Esophagus muscularis mucosa (tissue), 4 donors: Measurements from ENCODE around the gene HIPK4. TPM values are rescaled to one million over a fixed set of nuclear protein-coding genes. Genes with fewer than 3 reads are reported as not detected.
"Not testable (repeated sequence)": the region's sequence is repeated elsewhere in the genome, so short reads cannot be mapped to it uniquely, and the experiment has no call there.

Experiments used
- DNase-seq: peaks from one replicate; pipeline ENCODE4 v3.0.0-alpha.2; 2017; ENCODE audit errors: extremely low spot score
- H3K27ac ChIP-seq, 4 donors: fragments of 200-600 bp; sonication (generic); replicated peaks in 1 of 4; 1 replicate in 3 of 4; 2 replicates in 1 of 4; pipeline ENCODE4 v1.5.1; 2016 to 2019; ENCODE audit warnings: mild to moderate bottlenecking in 1 of 4
- H3K27me3 ChIP-seq, 4 donors: fragments of 200-600 bp; sonication (generic); one replicate each; pipeline versions ENCODE4 v1.5.1 to v1.6.0; 2016 to 2019
- H3K36me3 ChIP-seq, 4 donors: fragments of 200-600 bp; sonication (generic); one replicate each; pipeline ENCODE4 v1.5.1; 2016 to 2019
- H3K4me1 ChIP-seq, 4 donors: fragments of 200-600 bp; sonication (generic); one replicate each; pipeline ENCODE4 v1.5.1; 2016 to 2019
- H3K4me3 ChIP-seq, 4 donors: fragments of 200-600 bp; sonication (generic); 1 replicate in 2 of 4; 2 replicates in 2 of 4; pipeline ENCODE4 v1.5.1; 2016 to 2019; ENCODE audit warnings: mild to moderate bottlenecking in 4 of 4, moderate library complexity in 1 of 4
- H3K9me3 ChIP-seq, 4 donors: fragments of 200-600 bp; sonication (generic); 1 replicate in 3 of 4; 2 replicates in 1 of 4; pipeline ENCODE4 v1.5.1; 2016 to 2019
- EP300 ChIP-seq: sonication (generic); formaldehyde crosslinking; IDR thresholded peaks from one replicate; pipeline ENCODE4 v1.6.1; 2017; ENCODE audit warnings: antibody characterized with exemption
- POLR2A ChIP-seq: fragments of 450-650 bp; IDR thresholded peaks from one replicate; pipeline ENCODE4 v1.6.1; 2017; ENCODE audit warnings: antibody characterized with exemption, moderate library complexity, mild to moderate bottlenecking, low read depth
- POLR2AphosphoS5 ChIP-seq, 2 donors: sonication (generic); formaldehyde crosslinking; IDR thresholded peaks; one replicate each; pipeline ENCODE4 v1.6.1; 2017; ENCODE audit warnings: antibody characterized with exemption in 2 of 2
- WGBS: methylation state at CpG from one replicate; pipeline ENCODE4 v1.1.5; 2018; 5-methylcytosine and 5-hydroxymethylcytosine counted together
- intact Hi-C: fragments of 100-400 bp; cut with DNase I; formaldehyde crosslinking; loops from one replicate; pipeline ENCODE4 v1.15.1; 2023
- total RNA-seq, 4 donors: library from RNA; depleted of rRNA; stranded (reverse); fragments of >200 nt; gene quantifications; one replicate each; pipeline versions ENCODE4 v1.1.0 to v1.2.1, GENCODE V29; 2016
- TF ChIP-seq, protein P1 (sequence below), 3 experiments: fragments of 200-600 bp in 2 of 3; fragments of 450-650 bp in 1 of 3; sonication (generic) in 2 of 3; IDR thresholded peaks; one replicate each; pipeline ENCODE4 v1.5.1; 2017 to 2019; ENCODE audit warnings: antibody characterized with exemption in 3 of 3, mild to moderate bottlenecking in 2 of 3, moderate library complexity in 1 of 3

HIPK4 gene, protein sequence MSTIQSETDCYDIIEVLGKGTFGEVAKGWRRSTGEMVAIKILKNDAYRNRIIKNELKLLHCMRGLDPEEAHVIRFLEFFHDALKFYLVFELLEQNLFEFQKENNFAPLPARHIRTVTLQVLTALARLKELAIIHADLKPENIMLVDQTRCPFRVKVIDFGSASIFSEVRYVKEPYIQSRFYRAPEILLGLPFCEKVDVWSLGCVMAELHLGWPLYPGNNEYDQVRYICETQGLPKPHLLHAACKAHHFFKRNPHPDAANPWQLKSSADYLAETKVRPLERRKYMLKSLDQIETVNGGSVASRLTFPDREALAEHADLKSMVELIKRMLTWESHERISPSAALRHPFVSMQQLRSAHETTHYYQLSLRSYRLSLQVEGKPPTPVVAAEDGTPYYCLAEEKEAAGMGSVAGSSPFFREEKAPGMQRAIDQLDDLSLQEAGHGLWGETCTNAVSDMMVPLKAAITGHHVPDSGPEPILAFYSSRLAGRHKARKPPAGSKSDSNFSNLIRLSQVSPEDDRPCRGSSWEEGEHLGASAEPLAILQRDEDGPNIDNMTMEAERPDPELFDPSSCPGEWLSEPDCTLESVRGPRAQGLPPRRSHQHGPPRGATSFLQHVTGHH
- total RNA-seq, result under 1 TPM; under 0.01 to 0.63 (median 0.42) TPM

DNA sequence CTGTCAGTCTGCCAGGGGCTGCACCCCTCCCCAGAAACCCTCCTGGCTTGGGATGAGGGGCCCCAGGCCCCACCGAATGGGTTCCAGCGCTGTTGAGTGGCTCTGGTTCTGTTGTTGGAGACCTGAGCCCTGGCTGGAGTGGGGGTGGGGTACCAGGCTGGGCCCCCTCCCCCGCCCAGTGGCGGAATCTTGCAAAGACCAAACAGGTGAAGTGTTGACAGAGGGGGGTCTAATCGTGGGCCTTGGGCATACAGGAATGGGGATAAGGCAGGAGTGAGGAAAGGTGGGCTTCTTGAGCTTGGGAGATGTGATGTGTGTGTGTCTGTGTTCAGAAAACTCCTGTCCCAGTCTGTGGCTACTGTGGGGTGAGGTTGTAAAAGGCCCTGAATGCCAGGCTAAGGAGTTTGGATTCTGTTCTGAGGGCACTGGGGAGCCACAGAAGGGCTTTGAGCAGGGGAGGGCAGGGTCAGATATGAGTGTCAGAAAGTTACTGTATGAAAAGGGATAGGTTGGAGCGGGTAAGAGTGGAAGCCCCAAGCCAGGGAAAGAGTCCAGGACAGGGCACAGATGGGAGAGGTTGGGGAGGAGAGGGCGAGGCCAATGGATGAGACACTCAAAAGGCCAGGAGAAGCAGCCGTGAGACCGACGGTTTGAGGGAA lies at the start of gene HIPK4:
TSS of gene HIPK4 (minus strand) at position 98 of the 659 bp plus-strand sequence. CDS start 279 bp downstream, outside the sequence.
- Histone ChIP-seq H3K27me3 (no peaks in the 10 kb centered on the region), H3K4me1 (no peaks in the 10 kb centered on the region), H3K36me3 (no peaks in the 10 kb centered on the region), H3K27ac (no peak within 1 kb of the TSS), H3K9me3 (no peaks in the 10 kb centered on the region), H3K4me3 (no peak within 1 kb of the TSS)
- WGBS, result 87% methylated on average over 8 of the region's 10 CpGs
- TF ChIP-seq EP300, result no peak
- no peak for TF ChIP-seq POLR2AphosphoS5 (IDR thresholded peaks at IDR 0.05)
- TF ChIP-seq POLR2A, result no peak
- TF ChIP-seq, protein P1, sequence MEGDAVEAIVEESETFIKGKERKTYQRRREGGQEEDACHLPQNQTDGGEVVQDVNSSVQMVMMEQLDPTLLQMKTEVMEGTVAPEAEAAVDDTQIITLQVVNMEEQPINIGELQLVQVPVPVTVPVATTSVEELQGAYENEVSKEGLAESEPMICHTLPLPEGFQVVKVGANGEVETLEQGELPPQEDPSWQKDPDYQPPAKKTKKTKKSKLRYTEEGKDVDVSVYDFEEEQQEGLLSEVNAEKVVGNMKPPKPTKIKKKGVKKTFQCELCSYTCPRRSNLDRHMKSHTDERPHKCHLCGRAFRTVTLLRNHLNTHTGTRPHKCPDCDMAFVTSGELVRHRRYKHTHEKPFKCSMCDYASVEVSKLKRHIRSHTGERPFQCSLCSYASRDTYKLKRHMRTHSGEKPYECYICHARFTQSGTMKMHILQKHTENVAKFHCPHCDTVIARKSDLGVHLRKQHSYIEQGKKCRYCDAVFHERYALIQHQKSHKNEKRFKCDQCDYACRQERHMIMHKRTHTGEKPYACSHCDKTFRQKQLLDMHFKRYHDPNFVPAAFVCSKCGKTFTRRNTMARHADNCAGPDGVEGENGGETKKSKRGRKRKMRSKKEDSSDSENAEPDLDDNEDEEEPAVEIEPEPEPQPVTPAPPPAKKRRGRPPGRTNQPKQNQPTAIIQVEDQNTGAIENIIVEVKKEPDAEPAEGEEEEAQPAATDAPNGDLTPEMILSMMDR (IDR thresholded peaks at IDR 0.05), result no peak
- intact Hi-C loops, result no loop called here
- no peak for DNase-seq

DNA sequence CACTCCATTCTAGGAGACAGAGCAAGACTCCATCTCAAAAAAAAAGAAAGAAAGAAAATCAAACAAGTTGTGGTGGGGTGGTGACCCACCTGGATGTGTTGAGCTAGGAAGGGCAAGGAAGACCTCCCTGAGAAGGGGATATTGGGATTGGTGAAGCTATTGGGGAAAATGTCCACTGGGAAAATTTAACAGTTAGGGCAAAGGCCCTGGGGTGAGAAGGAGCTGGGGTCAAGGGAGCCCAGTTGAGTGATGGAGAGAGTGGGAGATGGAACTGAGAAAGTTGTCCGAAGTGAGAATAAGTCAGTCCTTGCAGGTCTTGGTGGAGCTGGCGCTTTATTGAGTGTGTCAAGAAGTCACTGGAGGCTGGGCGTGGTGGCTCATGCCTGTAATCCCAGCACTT lies 48.3 kb upstream of the HIPK4 start:
- no peaks in the 10 kb centered on the region for H3K9me3 ChIP-seq
- H3K36me3 ChIP-seq, result peaks cover 9 to 25% (median 22%) of the 10 kb centered on the region in 4 donors
- H3K4me3 ChIP-seq, result no peak overlapping the region
- H3K27me3 ChIP-seq, result no peaks in the 10 kb centered on the region
- no peak for TF ChIP-seq EP300
- TF ChIP-seq POLR2A, result no peak
- TF ChIP-seq POLR2AphosphoS5 (IDR thresholded peaks at IDR 0.05), result no peak
- TF ChIP-seq, protein P1 (IDR thresholded peaks at IDR 0.05), result no peak
- intact Hi-C loops, result no loop called here
- DNase-seq, result no peak
- H3K27ac ChIP-seq, result peak overlapping the region in 2 of 4 donors; percentile 3 to 27
- peaks cover 32 to 55% (median 46%) of the 10 kb centered on the region in 4 donors for H3K4me1 ChIP-seq
- WGBS, result 97% methylated on average over 3 of the region's 3 CpGs

DNA sequence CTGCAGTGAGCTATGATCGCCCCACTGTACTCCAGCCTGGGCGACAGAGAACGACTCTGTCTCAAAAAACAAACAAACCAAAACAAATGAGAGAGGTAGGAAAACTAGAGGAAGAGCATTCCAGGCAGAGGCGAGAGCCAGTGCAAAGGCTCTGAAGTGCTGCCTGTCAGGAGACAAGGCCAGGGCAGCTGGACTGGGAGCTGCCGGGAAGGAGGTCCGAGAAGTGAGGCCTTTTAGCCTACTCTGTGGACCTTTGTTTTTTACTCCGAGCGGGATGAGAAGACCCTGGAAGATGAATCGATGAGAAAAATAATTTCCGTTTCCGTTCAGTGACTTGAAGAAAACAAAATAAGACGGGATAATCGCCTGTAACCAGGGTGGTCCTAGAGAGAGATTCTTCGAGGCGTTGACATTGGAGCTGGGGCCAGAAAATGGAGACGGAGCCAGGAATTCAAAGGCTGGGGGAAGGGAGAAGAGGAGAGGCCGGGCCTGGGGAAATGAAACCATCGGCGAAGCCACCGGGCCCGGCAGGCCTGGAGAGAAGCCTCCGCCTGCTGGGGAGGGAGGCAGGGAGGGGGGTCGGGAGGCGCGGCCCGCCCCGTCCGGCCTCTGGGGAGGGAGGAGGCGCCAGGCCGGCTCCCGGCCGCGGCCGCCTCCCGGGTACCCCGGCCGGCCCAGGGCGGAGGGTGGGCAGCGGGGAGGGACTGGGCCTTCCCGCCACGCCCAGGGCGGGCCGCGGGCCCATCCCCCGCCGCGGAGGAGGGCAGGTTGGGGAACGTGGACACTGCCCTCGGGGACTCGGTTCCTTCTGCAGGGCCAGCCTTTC lies 43.6 kb upstream of the HIPK4 start:
- peak overlapping the region; percentile 48 to 61 (median 57) for H3K4me3 ChIP-seq
- H3K27ac ChIP-seq, result peak overlapping the region; percentile 87 to 91 (median 90)
- H3K27me3 ChIP-seq, result no peaks in the 10 kb centered on the region
- under 1% methylated on average over 37 of the region's 50 CpGs for WGBS
- no peaks in the 10 kb centered on the region for H3K9me3 ChIP-seq
- intact Hi-C loops, result no loop called here
- no peak for DNase-seq
- H3K4me1 ChIP-seq, result peaks cover 22 to 33% (median 30%) of the 10 kb centered on the region in 4 donors
- no peaks in the 10 kb centered on the region for H3K36me3 ChIP-seq
- TF ChIP-seq EP300 (no peak), POLR2AphosphoS5 (IDR thresholded peaks at IDR 0.05) (peak; percentile 70 to 79), POLR2A (no peak)

DNA sequence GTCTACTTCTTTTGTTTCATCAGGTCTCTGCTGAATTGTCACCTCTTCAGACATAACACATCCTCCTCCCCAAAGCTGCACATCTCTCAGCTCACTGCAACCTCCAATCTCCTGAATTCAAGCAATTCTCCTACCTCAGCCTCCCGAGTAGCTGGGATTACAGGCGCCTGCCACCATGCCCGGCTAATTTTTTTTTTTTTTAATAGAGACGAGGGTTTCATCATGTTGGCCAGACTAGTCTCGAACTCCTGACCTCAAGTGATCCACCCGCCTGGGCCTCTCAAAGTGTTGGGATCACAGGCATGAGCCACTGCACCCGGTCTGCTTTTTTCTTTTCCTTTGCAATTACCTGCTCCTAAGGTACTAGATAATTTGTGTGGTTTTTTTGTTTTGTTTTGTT lies 42.8 kb upstream of the HIPK4 start:
- H3K27me3 ChIP-seq, intact Hi-C loops, DNase-seq, H3K36me3 ChIP-seq, H3K9me3 ChIP-seq: not testable (repeated sequence)
- 33% methylated on average over 7 of the region's 7 CpGs for WGBS
- peak overlapping the region; percentile 48 to 61 (median 57) for H3K4me3 ChIP-seq
- H3K27ac ChIP-seq, result peak overlapping the region; percentile 87 to 91 (median 90)
- H3K4me1 ChIP-seq, result peaks cover 22 to 33% (median 30%) of the 10 kb centered on the region in 4 donors

DNA sequence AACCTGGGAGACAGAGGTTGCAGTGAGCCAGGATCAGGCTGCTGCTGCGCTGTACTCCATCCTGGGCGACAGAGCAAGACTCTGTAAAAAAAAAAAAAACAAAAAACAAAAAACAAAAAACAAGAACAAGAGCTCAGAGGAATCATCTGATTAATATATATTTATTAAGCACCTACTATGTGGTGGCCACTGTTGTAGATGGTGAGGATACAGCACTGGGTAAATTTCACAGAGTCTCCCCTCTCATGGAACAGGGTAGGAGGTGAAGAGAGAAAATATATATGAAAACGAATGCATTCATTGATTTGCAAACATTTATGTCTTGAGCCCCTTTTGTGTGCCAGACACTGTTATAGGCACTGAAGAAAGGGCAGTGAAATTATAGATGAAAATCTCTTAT lies 41.7 kb upstream of the HIPK4 start:
- H3K4me1 ChIP-seq, result peaks cover 24 to 36% (median 32%) of the 10 kb centered on the region in 4 donors
- WGBS, result 92% methylated on average over 3 of the region's 3 CpGs

DNA sequence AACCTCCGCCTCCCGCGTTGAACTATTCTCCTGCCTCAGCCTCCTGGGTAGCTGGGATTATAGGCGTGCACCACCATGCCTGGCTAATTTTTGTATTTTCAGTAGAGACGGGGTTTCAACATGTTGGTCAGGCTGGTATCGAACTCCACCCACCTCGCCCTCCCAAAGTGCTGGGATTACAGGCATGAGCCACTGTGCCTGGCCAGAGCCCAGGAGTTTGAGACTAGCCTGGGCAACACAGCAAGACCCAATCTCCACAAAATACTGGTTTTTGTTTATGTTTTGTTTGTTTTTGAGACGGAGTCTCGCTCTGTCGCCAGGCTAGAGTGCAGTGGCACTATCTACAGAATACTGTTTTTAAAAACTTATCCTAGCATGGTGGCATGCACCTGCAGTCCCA lies 40.3 kb upstream of the HIPK4 start:
- intact Hi-C loops, DNase-seq: not testable (repeated sequence)
- 94% methylated on average over 10 of the region's 10 CpGs for WGBS

More for the DNA sequence above, 41.7 kb upstream of the HIPK4 start:
- no peaks in the 10 kb centered on the region for H3K27me3 ChIP-seq
- TF ChIP-seq POLR2A, result no peak
- TF ChIP-seq POLR2AphosphoS5 (IDR thresholded peaks at IDR 0.05), result no peak
- no peak for TF ChIP-seq EP300
- TF ChIP-seq, protein P1 (IDR thresholded peaks at IDR 0.05), result no peak
- H3K4me3 ChIP-seq, result no peak overlapping the region
- no peak for DNase-seq
- no peaks in the 10 kb centered on the region for H3K9me3 ChIP-seq
- H3K36me3 ChIP-seq, result no peaks in the 10 kb centered on the region
- intact Hi-C loops, result no loop called here
- H3K27ac ChIP-seq, result peak overlapping the region; percentile 87 to 91 (median 90)

DNA sequence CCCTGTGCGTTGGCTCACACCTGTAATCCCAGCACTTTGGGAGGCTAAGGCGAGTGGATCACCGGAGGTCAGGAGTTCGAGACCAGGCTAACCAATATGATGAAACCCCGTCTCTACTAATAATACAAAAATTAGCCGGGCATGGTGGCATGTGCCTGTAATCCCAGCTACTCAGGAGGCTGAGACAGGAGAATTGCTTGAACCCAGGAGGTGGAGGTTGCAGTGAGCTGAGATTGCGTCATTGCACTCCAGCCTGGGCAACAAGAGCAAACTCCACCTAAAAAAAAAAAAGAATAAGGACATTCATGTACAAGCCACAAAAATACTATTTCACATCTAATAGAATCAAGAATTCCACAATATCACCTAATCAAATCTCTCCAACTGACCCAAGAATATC lies 38.2 kb upstream of the HIPK4 start:
- DNase-seq, H3K36me3 ChIP-seq, intact Hi-C loops: not testable (repeated sequence)

More for the DNA sequence above, 40.3 kb upstream of the HIPK4 start:
- not testable (repeated sequence) for H3K4me3 ChIP-seq, H3K36me3 ChIP-seq, H3K9me3 ChIP-seq, H3K27me3 ChIP-seq, H3K27ac ChIP-seq
- peaks cover 28 to 41% (median 38%) of the 10 kb centered on the region in 4 donors for H3K4me1 ChIP-seq

More for the DNA sequence above, 38.2 kb upstream of the HIPK4 start:
- H3K27ac ChIP-seq, H3K9me3 ChIP-seq, H3K27me3 ChIP-seq, H3K4me3 ChIP-seq: not testable (repeated sequence)
- WGBS, result 97% methylated on average over 7 of the region's 7 CpGs
- peaks cover 26 to 42% (median 39%) of the 10 kb centered on the region in 4 donors for H3K4me1 ChIP-seq
